Bronchial epithelial cell (primary cell): ENCODE measurements around the gene HIRIP3. TPM values are rescaled to one million over a fixed set of nuclear protein-coding genes. Genes with fewer than 3 reads are reported as not detected.

Source experiments
- DNase-seq: peaks from one replicate; pipeline ENCODE4 v3.0.0-alpha.2; 2010; ENCODE audit warnings: low read depth
- FAIRE-seq: peaks from 2 replicates; lab custom pipeline; 2011; peaks lifted over from hg19 to GRCh38; lab: Jason Lieb, UNC
- H3K27me3 ChIP-seq: 2 replicates; pipeline ENCODE4 v1.5.1; 2011; ENCODE audit warnings: low read length; ENCODE audit not compliant: control insufficient read depth, insufficient read depth
- H3K36me3 ChIP-seq: 2 replicates; pipeline ENCODE4 v1.5.1; 2011; ENCODE audit warnings: low read length; ENCODE audit not compliant: control insufficient read depth, insufficient read depth
- H3K4me3 ChIP-seq: 2 replicates; pipeline ENCODE4 v1.5.1; 2011; ENCODE audit warnings: mild to moderate bottlenecking, low read depth, low read length, control low read depth
- CTCF ChIP-seq: IDR thresholded peaks from 2 replicates; pipeline ENCODE4 v1.5.1; 2011; ENCODE audit warnings: mild to moderate bottlenecking, moderate library complexity, low read length, control low read depth, inconsistent platforms; ENCODE audit not compliant: insufficient read depth, severe bottlenecking
- total RNA-seq: library from RNA; depleted of rRNA; stranded (reverse); fragments of >200 nt; gene quantifications from 2 replicates; pipeline ENCODE4 v1.2.1, GENCODE V29; 2014

HIRIP3 gene
- total RNA-seq, 1 donor from 2014 or later = 6.8 TPM

GRCh38 chr16:29975811-29976511 is 19.5 kb downstream of the HIRIP3 start:
- Histone ChIP-seq H3K4me3 (no peak overlapping the region), H3K27me3 (no peaks in the 10 kb centered on the region), H3K36me3 (peaks cover 22% of the 10 kb centered on the region)
- no peak for TF ChIP-seq CTCF
- FAIRE-seq (no peak), DNase-seq (no peak)

DNA sequence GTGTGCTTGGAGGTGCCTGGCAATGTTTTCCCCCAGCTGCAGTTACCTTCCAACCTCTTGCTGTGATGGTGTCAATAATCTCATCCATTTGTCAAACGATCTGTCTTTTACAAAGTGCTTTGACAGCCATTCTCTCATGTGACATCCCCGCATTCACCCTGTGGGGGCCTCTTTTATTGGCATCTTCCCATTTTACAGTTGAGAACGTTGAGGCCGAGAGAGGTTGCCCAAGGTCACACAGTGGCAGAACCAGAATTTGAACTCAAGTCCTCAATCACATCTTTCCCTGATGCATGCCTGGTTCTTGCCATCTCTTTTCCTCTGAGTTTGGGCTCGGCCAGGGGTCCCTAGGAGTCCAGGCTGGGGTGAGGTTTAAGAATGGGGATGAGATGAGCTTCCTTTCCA is 20.3 kb downstream of the HIRIP3 start:
- H3K36me3 ChIP-seq = peaks cover 21% of the 10 kb centered on the region
- TF ChIP-seq CTCF = no peak
- no peaks in the 10 kb centered on the region for H3K27me3 ChIP-seq
- H3K4me3 ChIP-seq = peak overlapping the region; percentile 96
- FAIRE-seq (no peak), DNase-seq (no peak)

- no peak for TF ChIP-seq CTCF
- FAIRE-seq (no peak), DNase-seq (no peak)
- peaks cover 18% of the 10 kb centered on the region for H3K36me3 ChIP-seq
- H3K4me3 ChIP-seq = peak overlapping the region; percentile 96
- no peaks in the 10 kb centered on the region for H3K27me3 ChIP-seq
Observed at GRCh38 chr16:29974291-29975133, 20.9 kb downstream of the HIRIP3 start.

GRCh38 chr16:29973384-29974246 is 21.8 kb downstream of the HIRIP3 start, which contains the start of gene TAOK2:
TSS of gene TAOK2 (plus strand) at chr16:29973868. CDS start at chr16:29977773, 3,905 bp downstream.
- DNase-seq (peak; percentile 94), FAIRE-seq (no peak)
- no peak for TF ChIP-seq CTCF
- H3K36me3 ChIP-seq = peaks cover 14% of the 10 kb centered on the region
- no peaks in the 10 kb centered on the region for H3K27me3 ChIP-seq
- H3K4me3 ChIP-seq = peak within 1 kb of the TSS; percentile 96

DNA sequence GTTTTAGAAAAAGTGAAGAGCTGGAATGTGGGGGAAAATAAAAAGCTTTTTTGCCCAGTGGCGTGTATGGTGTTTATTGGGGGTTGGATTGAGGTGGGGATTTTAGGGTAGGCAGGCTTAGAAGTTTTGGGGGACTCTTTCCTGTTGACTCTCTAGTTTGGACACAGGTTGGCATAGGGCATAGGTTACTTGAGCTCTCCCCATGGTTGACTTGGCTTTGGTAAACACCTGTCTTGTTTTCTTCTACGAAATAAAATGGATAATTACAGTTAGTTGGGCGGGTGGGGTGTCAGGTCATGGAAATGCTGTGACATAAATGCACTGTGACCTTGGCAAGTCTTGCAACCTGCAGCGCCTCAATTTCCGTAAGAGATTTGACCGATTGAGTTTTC is 22.4 kb downstream of the HIRIP3 start:
- peak overlapping the region; percentile 96 for H3K4me3 ChIP-seq
- no peak for FAIRE-seq

More for the DNA sequence above, 22.4 kb downstream of the HIRIP3 start:
- no peak for TF ChIP-seq CTCF
- H3K36me3 ChIP-seq = peaks cover 12% of the 10 kb centered on the region
- H3K27me3 ChIP-seq = no peaks in the 10 kb centered on the region
- no peak for DNase-seq
